H1 (cell line): ENCODE results near the gene ADCY5. TPM values are rescaled to one million over a fixed set of nuclear protein-coding genes. Genes with fewer than 3 reads are reported as not detected.

Experiments used
- ASH2L ChIP-seq: fragments of 200-600, 300-600 bp; sonication (generic); IDR thresholded peaks from one replicate; pipeline ENCODE4 v1.7.1; 2017; ENCODE audit warnings: low read length
- ATF2 ChIP-seq: IDR thresholded peaks from 2 replicates; pipeline ENCODE4 v1.6.1; 2012; ENCODE audit warnings: low read length, inconsistent platforms
- ATF3 ChIP-seq: IDR thresholded peaks from 2 replicates; pipeline ENCODE4 v1.6.1; 2011; ENCODE audit warnings: low read depth, mild to moderate bottlenecking, low read length; ENCODE audit not compliant: insufficient read depth
- BCL11A ChIP-seq, 2 experiments: IDR thresholded peaks; one replicate each; pipeline ENCODE4 v1.6.1; 2011; ENCODE audit warnings: low read depth in 2 of 2, low read length in 2 of 2, mild to moderate bottlenecking in 2 of 2
- CHD1 ChIP-seq: IDR thresholded peaks from 2 replicates; pipeline ENCODE4 v1.6.1; 2012; ENCODE audit warnings: low read depth, low read length, improper control_type of control experiment
- CTBP2 ChIP-seq: IDR thresholded peaks from 2 replicates; pipeline ENCODE4 v1.7.0; 2011; ENCODE audit warnings: borderline replicate concordance, mild to moderate bottlenecking, moderate library complexity, mixed read lengths, low read length; ENCODE audit not compliant: insufficient read depth, insufficient read length
- EP300 ChIP-seq, 2 experiments: IDR thresholded peaks; 1 replicate in 1 of 2; 2 replicates in 1 of 2; pipeline ENCODE4 v1.6.1; 2011 to 2012; ENCODE audit warnings: low read depth in 2 of 2, low read length in 2 of 2, mild to moderate bottlenecking in 2 of 2, borderline replicate concordance in 1 of 2, inconsistent platforms in 1 of 2, moderate library complexity in 1 of 2
- JUN ChIP-seq: IDR thresholded peaks from 2 replicates; pipeline ENCODE4 v1.6.1; 2011; ENCODE audit warnings: low read depth, mild to moderate bottlenecking, improper control_type of control experiment, low read length
- KDM4A ChIP-seq: IDR thresholded peaks from one replicate; pipeline ENCODE4 v1.7.1; 2012; ENCODE audit warnings: low read depth, mild to moderate bottlenecking, moderate library complexity, low read length, inconsistent platforms; ENCODE audit not compliant: severe bottlenecking
- MAX ChIP-seq: IDR thresholded peaks from 2 replicates; pipeline ENCODE4 v1.6.1; 2012; ENCODE audit warnings: inconsistent platforms
- PHF8 ChIP-seq: fragments of 200-600 bp; sonication (generic); conservative IDR thresholded peaks from 2 replicates; pipeline ENCODE4 v1.7.1; 2012; ENCODE audit warnings: low read depth, mild to moderate bottlenecking, inconsistent platforms, low read length, moderate library complexity
- POU5F1 ChIP-seq: IDR thresholded peaks from 2 replicates; pipeline ENCODE4 v1.6.1; 2011; ENCODE audit warnings: low read depth, mild to moderate bottlenecking, low read length, moderate library complexity
- TBP ChIP-seq: IDR thresholded peaks from 2 replicates; pipeline ENCODE4 v1.6.1; 2011; ENCODE audit warnings: low read depth, low read length, improper control_type of control experiment
- polyA plus RNA-seq, 7 experiments: library from polyadenylated mRNA; depleted of rRNA in 3 of 7; stranded (reverse) in 5 of 7; unstranded in 2 of 7; fragments of >200 nt in 5 of 7; fragments of 200-250 nt in 2 of 7; gene quantifications; 1 replicate in 5 of 7; 2 replicates in 1 of 7; 4 replicates in 1 of 7; pipeline versions ENCODE4 v1.2.1 to v1.2.3, GENCODE V29; 2011 to 2013; ENCODE audit warnings: missing spikeins in 2 of 7, mixed read lengths in 2 of 7
- total RNA-seq: library from RNA; stranded (reverse); fragmentation: NEBNext Ultra II Directional; extraction: Animal tissue kit (Norgen Biotek cat#: 25700); gene quantifications from 2 replicates; pipeline ENCODE4 v1.2.1, GENCODE V29; 2021
- TF ChIP-seq, protein P1 (sequence below), 3 experiments: IDR thresholded peaks; 1 replicate in 2 of 3; 2 replicates in 1 of 3; pipeline versions ENCODE4 v1.5.1 to v1.6.1; 2011; ENCODE audit warnings: low read length in 3 of 3, mild to moderate bottlenecking in 3 of 3, inconsistent platforms in 2 of 3, low read depth in 1 of 3, moderate library complexity in 1 of 3; ENCODE audit not compliant: insufficient read depth in 1 of 3; ENCODE audit errors: control extremely low read depth in 1 of 3

Gene ADCY5
- total and polyA plus RNA-seq, 2 of the 8 experiments (the other 6 are each of a cell fraction or from before 2014, with no cell fraction given), result 18.9 to 40.8 TPM

GRCh38 chr3:123449102-123449996, 459 bp upstream of the ADCY5 start (continued):
- TF ChIP-seq PHF8, result no peak
- no peak for TF ChIP-seq EP300 (IDR thresholded peaks at IDR 0.05; ENCODE audit: borderline replicate concordance in 1 of 2, low read depth in 2 of 2, low read length in 2 of 2)
- no peak for TF ChIP-seq CTBP2
- no peak for TF ChIP-seq ATF2
- TF ChIP-seq BCL11A (IDR thresholded peaks at IDR 0.05; ENCODE audit: low read depth in 2 of 2, low read length in 2 of 2), result no peak
- TF ChIP-seq POU5F1, result no peak
- TF ChIP-seq, protein P1, sequence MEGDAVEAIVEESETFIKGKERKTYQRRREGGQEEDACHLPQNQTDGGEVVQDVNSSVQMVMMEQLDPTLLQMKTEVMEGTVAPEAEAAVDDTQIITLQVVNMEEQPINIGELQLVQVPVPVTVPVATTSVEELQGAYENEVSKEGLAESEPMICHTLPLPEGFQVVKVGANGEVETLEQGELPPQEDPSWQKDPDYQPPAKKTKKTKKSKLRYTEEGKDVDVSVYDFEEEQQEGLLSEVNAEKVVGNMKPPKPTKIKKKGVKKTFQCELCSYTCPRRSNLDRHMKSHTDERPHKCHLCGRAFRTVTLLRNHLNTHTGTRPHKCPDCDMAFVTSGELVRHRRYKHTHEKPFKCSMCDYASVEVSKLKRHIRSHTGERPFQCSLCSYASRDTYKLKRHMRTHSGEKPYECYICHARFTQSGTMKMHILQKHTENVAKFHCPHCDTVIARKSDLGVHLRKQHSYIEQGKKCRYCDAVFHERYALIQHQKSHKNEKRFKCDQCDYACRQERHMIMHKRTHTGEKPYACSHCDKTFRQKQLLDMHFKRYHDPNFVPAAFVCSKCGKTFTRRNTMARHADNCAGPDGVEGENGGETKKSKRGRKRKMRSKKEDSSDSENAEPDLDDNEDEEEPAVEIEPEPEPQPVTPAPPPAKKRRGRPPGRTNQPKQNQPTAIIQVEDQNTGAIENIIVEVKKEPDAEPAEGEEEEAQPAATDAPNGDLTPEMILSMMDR (IDR thresholded peaks at IDR 0.05; ENCODE audit: control extremely low read depth in 1 of 3, insufficient read depth in 1 of 3, low read depth in 1 of 3, low read length in 3 of 3), result no peak
- no peak for TF ChIP-seq ASH2L
- no peak for TF ChIP-seq CHD1
- no peak for TF ChIP-seq JUN
- TF ChIP-seq MAX, result 0 out of 2 replicates have a peak, but pooled peaks have one; percentile 4
- peak; percentile 51 for TF ChIP-seq KDM4A
- TF ChIP-seq TBP, result no peak
- no peak for TF ChIP-seq ATF3
